GM21723 (cell line): ENCODE results near the gene TMEM239.
"Not testable (repeated sequence)": the region's sequence is repeated elsewhere in the genome, so short reads cannot be mapped to it uniquely, and the experiment has no call there.

Source experiments
- ATAC-seq: cut with Tn5 transposase; IDR thresholded peaks from one replicate; pipeline ENCODE4 v1.9.1; 2021; ENCODE audit warnings: mild to moderate bottlenecking, moderate library complexity; ENCODE audit not compliant: unreplicated experiment

Gene TMEM239

DNA sequence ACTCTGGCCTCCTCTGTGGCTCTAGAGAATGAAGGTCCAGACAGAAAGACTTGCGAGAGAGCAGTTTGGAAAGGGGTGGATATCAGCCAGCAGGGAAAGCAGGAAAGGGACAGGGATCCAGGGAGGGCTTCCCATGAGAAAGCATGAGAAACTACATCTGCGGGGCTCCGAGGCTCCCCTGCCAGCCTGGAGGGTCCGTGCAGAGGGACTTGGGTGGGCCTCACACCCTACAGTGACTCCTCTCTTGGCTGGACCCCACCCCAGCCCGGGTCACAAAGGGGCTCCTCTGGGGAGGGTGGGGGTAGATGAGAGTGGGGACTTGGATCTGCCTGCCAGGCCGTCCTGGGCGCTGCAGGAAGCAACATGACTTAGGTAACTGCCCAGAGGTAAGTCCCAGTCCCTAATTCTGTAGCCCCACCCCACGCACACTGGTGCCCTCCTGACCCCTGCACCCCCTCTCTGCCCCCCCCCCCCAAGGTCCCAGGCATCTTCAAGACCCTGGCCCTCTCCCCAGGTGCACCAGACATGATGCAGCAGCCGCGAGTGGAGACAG is at the start of gene TMEM239:
Gene TMEM239, plus strand, starts transcription at position 335 of the 553 bp plus-strand sequence. Its CDS starts 191 bp downstream, at position 526.
- no peak for ATAC-seq

GRCh38 chr20:2767768-2768631 is 48.2 kb upstream of the TMEM239 start:
- ATAC-seq, result no peak

DNA sequence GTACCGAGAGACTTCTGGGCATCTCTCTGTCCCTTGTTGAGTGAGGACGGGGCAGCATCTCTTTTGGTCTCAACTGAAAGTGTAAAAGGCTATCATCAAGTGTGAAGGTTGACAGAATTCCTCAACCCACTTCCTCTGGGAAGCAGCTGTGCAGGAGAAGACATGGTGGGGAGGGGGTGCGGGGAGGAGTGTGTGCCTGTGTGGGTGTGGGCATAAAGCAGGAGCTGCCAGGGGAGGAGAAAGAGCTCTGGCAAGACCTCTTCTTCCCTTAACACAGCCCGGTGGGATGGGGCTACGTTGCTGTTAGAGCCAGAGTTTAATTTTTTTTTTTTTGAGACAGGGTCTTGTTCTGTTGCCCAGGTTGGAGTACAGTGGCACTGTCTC is 47.5 kb upstream of the TMEM239 start:
- no peak for ATAC-seq

DNA sequence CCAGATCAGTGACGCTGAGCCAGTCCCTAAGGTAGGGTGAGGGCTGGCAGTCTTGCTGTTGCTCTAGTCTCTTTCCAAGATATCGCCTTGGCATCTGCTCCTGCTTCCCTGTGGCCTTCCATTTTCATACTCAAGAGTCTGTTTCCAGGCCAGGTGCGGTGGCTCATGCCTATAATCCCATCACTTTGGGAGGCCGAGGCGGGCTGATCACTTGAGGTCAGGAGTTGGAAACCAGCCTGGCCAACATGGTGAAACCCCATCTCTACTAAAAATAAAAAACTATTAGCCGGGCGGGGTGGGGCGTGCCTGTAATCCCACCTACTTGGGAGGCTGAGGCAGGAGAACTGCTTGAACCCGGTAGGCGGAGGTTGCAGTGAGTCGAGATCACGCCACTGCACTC is 46.1 kb upstream of the TMEM239 start:
- not testable (repeated sequence) for ATAC-seq

GRCh38 chr20:2771631-2772080 is 44.5 kb upstream of the TMEM239 start:
- ATAC-seq, result no peak

GRCh38 chr20:2773812-2774211 is 42.4 kb upstream of the TMEM239 start:
- no peak for ATAC-seq

DNA sequence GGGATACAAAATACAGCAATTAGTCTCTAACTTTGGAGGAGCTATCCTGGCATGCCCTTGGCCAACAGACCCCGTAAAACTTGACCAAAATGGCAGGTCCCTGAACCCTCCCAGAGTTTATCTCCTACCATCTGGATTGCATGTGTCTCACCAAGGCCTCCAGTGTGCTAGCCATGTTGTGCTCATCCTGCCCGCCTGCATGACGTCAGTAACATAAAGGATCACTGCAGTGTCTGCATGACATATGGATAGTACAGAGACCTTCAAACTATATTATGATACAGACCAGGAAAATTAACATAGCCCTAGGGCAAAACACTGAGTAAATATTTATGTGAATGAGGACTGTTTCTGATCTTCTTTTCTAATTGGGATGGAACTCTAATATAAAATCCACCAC is 41.0 kb upstream of the TMEM239 start:
- ATAC-seq, result no peak

DNA sequence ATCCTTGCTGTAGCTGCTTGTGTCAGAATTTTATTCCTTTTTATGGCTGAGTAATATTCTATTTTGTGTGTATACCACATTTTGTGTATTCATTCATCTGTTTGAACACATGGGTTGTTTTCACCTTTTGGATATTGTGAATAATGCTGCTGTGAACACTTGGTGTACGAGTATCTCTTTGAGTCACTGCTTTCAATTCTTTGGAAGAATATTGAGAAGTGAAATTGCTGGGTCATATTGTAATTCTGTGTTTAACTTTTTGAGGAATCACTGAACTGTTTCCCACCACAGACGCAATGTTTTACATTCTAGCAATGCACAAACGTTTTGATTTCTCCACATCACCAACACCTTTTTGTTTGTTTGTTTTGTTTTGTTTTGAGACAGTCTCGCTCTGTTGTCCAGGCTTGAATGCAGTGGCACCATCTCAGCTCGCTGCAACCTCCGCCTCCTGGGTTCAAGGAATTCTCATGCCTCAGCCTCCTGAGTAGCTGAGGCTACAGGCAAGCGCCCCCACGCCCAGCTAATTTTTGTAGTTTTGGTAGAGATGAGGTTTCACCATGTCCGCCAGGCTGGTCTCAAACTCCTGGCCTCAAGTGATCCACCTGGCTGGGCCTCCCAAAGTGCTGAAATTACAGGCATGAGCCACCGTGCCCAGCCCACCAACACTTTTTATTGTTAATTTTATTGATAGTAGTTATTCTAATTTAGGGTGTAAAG is 37.4 kb upstream of the TMEM239 start:
- ATAC-seq, result no peak

GRCh38 chr20:2780948-2781347 is 35.2 kb upstream of the TMEM239 start:
- no peak for ATAC-seq

DNA sequence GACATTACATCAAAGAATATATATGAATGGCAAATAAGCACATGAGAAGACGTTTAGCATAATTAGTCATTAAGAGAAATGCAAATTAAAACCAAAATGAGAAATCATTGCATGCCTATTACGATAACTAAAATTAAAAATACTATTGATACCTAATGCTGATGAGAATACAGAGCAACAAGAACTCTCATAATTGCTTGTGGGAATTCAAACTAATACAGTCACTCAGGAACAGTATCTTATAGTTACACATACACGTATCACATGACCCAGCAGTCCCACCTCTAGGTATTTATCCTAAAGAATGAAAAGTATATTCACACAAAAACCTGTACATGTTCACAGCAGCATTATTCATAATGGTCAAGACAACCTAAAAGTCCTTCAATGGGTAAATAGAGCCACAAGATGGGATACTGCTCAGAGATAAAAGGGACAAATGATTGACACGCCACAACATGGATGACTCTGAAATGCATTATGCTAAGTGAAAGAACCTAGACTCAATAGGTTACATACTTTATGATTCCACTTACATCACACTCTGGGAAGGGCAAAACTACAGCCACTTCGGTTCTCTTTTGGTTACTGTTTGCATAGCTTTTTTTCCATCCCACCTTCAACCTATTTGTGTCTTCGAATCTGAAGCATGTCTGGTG is 32.1 kb upstream of the TMEM239 start:
- ATAC-seq, result no peak

DNA sequence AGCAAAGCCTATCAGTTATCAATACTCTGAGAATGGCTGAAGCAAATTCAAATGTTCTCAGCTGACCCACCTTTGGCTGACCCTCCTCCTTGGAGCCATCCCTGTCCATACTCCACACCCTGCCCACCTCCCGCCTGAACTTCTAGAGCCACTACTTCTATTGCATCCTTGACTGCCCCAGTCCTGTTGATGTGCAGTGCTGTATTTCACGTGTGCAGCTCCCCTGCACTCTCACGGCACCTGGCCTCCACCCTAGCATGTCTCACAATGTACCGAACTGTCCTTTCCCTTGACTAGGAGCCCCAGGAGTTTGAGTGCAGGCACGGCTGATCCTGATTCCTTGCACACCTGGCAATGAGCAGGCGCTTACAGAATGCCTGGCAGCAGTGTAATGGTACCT is 22.7 kb upstream of the TMEM239 start:
- ATAC-seq, result no peak

- no peak for ATAC-seq
These were observed 21.9 kb upstream of the TMEM239 start for GRCh38 chr20:2794202-2794748.

GRCh38 chr20:2794866-2795447 is 21.2 kb upstream of the TMEM239 start:
- no peak for ATAC-seq

- no peak for ATAC-seq
These were observed 20.7 kb upstream of the TMEM239 start for GRCh38 chr20:2795451-2795850.

- ATAC-seq, result no peak
These were observed 20.0 kb upstream of the TMEM239 start for GRCh38 chr20:2796011-2796660.

DNA sequence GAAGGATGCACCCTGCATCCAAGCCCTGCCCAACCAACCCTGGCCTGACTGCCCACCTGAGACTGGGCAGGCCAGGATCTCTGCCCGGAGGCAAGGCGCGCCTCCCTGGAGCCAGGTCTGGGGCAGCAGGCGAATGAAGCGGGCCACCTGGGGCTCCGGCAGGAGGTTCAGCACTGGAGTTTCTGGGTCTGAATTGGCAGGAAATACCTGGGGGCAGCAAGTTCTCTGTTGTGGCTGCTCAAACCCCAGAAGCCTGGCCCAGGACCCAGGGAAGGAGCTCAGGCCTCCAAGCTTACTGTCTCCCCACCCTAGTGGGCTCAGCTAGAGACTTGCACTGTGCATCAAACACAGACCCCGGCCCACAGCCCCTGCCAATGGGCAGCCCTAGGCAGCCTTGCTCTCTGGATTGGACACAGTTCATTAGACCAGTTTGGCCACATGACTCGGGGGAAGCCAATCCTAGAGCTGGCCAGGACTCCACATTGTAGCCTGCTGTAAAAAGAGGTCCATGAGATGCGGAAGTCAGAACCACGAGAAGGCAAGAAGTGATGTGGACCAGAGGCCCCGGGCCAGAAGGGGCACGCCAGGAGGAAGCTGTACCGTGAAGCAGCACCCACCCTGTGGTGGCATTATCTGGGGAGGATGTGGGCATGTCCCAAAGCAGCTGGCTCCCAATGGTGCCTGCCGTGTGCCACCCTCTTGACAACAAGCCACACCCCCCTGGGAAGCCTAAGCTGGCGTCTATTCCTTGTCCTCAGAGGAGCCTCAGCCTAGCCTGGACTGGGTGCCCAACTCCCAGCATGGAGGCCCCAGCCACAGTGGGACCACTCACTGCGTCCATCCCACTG is 18.8 kb upstream of the TMEM239 start:
- ATAC-seq, result no peak

GRCh38 chr20:2798095-2798805 is 17.9 kb upstream of the TMEM239 start:
- no peak for ATAC-seq

DNA sequence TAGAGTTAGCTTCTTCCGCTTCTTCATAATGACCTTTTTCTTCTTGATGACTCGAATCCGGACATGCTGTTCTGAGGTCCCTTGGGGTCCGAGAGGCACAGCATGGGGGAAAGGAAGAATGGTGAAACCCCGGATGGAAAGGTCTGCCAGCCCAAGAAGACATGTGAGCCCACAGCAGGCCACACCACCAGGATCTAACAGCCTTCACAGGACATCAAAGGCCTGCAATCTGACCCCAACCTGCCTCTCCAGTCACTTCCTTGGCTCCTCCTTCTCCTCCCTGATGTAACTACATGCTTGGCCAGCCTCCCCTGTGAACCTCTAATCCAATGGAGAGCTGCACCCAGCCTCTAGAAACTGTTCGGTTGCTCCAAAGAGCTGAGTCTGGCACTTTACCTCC is 17.4 kb upstream of the TMEM239 start:
- no peak for ATAC-seq

GRCh38 chr20:2799271-2799670 is 16.9 kb upstream of the TMEM239 start:
- ATAC-seq, result no peak
